Epithelial cell of proximal tubule (primary cell): ENCODE results near the gene PTPRCAP. TPM values are rescaled to one million over a fixed set of nuclear protein-coding genes. Genes with fewer than 3 reads are reported as not detected.

Experiments used
- DNase-seq: peaks from one replicate; pipeline ENCODE4 v3.0.0-alpha.2; 2011; ENCODE audit warnings: low read depth
- H3K4me3 ChIP-seq: 2 replicates; pipeline ENCODE4 v1.5.1; 2011; ENCODE audit warnings: low read depth, mild to moderate bottlenecking, low read length
- total RNA-seq: library from RNA; depleted of rRNA; stranded (reverse); fragments of >200 nt; gene quantifications from 2 replicates; pipeline ENCODE4 v1.2.3, GENCODE V29; 2015
- TF ChIP-seq, protein P1 (sequence below): conservative IDR thresholded peaks from 2 replicates; pipeline ENCODE4 v1.5.1; 2012; ENCODE audit warnings: low read depth, mild to moderate bottlenecking, low read length

Gene PTPRCAP
- total RNA-seq, 1 donor from 2014 or later, result 3.6 TPM

DNA sequence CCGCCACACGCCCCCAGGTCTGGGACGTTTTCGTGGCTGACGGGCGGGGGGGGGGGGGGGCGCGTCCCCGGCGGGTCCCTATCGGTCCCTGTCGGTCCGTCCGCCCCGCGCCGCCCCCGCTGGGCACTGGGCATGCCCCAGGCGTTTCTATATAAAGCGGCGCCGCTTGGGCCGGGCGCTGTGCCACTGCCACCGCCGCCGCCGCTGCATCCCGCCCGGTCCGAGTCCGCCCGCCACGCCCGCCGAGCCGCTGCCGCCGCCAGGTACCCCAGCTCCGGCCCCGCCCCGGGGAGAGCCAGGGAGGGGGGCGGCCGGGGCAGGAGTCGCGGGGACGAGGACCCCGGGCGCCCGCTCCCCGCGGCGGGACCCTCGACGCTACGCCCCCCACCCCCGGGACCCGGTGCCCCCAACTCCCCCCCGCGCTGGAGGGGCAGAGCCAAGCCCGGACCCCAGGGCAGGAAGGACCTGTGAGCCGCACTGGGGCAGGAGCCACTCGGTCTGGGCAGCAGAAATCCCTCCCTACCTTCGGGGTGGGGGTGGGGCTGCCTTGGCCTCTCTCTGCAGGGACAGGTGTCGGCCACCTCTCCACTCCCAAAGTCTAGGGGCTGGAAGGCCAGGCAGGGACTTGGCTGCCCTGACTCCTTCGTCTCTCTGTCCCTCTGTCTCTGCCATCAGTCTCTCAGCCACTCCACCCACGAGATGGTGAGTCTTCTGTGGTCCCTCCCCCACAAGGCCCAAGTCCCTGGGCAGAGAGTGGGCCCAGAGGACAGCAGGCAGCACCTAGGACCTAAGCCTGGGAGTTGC is 21.8 kb downstream of the PTPRCAP start, which contains the start of gene CARNS1:
TSS of gene CARNS1 (plus strand) at position 178 of the 804 bp plus-strand sequence. CDS start at position 700, 522 bp downstream.
- no peak for DNase-seq
- TF ChIP-seq, protein P1, sequence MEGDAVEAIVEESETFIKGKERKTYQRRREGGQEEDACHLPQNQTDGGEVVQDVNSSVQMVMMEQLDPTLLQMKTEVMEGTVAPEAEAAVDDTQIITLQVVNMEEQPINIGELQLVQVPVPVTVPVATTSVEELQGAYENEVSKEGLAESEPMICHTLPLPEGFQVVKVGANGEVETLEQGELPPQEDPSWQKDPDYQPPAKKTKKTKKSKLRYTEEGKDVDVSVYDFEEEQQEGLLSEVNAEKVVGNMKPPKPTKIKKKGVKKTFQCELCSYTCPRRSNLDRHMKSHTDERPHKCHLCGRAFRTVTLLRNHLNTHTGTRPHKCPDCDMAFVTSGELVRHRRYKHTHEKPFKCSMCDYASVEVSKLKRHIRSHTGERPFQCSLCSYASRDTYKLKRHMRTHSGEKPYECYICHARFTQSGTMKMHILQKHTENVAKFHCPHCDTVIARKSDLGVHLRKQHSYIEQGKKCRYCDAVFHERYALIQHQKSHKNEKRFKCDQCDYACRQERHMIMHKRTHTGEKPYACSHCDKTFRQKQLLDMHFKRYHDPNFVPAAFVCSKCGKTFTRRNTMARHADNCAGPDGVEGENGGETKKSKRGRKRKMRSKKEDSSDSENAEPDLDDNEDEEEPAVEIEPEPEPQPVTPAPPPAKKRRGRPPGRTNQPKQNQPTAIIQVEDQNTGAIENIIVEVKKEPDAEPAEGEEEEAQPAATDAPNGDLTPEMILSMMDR, result no peak
- H3K4me3 ChIP-seq, result no peak within 1 kb of the TSS

DNA sequence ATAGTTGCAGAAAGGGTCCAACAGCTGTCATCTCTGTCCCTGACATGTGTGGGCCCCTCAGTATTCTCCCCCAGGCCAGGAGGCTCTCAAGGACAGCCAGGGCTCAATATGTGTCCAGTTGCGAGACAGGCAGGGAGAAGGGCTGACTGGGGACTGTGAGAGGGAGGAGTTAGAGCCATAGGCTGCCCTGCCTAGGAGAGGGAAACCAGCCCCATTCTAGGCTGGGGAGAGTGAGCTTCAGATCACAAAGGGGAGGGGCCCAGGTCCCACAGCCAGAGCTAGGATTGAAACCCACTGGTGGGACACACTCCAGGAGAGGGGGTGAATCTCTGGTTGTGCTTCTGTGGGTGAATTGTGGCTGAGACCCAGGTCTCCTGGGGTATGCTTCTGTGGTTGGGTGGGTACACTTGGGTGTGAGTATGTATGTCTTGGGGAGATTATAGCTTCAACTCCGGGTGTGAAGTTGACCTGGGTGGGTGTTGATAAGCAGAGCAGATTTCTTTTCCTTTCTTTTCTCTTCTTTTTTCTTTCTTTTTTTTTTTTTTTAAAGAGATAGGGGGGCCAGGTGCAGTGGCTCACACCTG is 24.1 kb downstream of the PTPRCAP start:
- DNase-seq, result no peak
- TF ChIP-seq, protein P1, result no peak
- H3K4me3 ChIP-seq, result no peak overlapping the region

DNA sequence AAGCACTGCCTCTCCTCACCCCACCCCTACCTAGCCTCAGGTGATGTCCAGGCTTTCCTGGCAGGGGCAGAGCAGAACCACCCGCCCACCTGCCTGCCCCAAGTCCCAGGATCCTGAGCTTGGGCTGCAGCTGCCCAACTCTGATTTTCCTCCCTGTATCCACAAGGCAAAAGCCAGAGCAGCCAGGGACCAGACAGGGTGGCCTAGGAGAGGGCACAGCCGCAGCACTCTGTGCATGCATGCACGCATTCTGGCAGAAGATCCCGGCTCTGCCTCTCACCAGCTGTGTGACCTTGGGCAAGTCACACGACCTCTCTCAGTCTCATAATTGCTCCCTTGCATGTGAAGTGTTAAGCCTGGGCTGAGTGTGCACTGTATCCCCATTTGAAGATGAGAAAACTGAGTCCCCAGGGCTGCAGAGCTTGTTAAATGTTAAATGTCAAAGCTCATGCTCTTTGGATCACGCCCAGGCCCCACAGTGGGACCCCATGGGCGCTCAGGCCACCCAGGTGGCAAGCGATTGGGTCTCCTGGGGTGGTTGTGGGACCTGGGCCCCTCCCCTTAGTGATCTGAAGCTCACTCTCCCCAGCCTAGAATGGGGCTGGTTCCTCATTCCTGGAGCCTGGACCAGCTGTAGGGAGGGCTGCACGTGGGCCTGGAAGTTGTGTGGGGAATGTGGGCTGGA is 24.8 kb downstream of the PTPRCAP start:
- TF ChIP-seq, protein P1, result no peak
- DNase-seq, result no peak
- no peak overlapping the region for H3K4me3 ChIP-seq

DNA sequence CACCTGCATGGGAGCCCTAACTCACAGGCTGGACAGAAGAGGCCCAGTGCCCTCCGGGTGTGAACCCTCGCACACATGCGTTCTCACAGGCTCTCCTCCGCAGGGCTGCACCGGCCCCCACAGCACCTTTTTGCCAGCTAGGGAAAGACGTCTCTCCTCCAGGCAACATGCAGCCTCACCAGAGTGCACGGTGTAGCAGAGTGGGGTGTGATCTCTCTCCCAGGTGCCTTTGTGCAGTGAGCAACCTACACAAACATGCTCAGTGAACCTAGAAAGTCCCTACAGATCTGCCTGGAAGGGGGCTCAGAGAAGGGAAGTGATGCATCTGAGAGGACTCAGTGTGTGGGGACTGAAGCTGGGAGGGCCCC is 25.7 kb downstream of the PTPRCAP start:
- no peak for DNase-seq
- TF ChIP-seq, protein P1, result no peak
- no peak overlapping the region for H3K4me3 ChIP-seq

DNA sequence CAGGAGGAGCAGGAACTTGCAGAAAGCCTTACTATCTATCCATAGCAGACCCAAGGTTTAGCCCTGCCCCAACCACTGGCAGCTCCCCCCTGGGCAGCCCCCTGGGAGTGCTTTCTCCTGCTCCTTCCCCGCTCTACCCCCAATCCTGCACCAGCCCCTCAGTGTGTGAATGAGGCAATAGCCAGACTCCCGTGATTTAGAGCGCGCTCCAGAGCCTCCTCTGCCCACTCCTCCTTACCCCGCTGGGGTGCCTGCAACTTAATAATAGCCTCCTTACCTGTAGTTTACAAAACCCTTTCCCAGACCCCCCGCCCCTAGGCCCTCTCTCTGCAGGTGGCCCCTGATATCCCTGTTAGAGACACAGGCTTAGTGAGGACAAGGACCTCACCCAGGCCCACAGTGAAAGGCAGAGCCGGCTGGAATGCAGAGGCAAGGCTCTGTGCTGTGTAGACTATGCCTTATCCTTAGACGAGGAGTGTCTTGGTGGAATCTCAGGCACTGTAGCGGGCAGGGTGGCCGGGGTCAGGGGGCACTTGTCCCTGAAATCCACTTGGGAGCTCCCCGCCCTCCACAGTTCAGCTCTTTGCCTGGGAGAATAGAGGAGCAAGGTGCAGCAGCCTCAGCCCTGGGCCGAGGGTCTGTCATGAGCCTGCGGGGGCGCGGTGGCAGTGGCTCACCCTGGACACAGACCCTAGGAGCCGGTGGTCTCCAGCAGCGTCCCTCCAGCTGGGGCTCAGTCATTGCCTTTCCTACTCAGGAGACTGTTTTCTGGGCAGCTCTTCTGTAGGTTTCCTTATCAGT is 26.3 kb downstream of the PTPRCAP start:
- DNase-seq, result no peak
- TF ChIP-seq, protein P1, result no peak
- H3K4me3 ChIP-seq, result no peak overlapping the region

DNA sequence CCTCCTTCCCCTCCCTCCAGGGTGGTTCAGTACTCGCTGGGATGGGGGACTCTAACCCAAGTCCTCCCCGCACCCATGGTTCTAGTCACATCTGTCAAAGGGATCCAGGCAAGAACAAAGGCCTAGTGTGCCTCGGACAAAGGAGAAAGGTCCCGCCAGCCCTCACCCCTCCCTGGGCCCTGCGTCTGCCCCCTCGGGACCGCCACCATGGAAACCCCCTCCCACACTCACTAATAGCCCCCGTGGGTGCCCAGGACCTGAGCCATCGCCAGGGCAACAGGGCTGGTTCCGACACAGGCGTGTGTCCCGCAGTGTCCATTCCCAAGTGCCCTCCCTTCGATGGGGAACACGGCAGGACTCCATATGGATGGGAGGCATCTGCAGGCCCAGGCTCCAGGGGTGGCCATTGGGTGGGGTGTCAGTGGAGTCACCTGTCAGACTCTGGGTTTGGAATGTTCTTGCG is 27.1 kb downstream of the PTPRCAP start:
- TF ChIP-seq, protein P1, result no peak
- H3K4me3 ChIP-seq, result no peak overlapping the region
- DNase-seq, result no peak
